ENCODE data around the gene TDRD6.

- TF ChIP-seq, protein P1, sequence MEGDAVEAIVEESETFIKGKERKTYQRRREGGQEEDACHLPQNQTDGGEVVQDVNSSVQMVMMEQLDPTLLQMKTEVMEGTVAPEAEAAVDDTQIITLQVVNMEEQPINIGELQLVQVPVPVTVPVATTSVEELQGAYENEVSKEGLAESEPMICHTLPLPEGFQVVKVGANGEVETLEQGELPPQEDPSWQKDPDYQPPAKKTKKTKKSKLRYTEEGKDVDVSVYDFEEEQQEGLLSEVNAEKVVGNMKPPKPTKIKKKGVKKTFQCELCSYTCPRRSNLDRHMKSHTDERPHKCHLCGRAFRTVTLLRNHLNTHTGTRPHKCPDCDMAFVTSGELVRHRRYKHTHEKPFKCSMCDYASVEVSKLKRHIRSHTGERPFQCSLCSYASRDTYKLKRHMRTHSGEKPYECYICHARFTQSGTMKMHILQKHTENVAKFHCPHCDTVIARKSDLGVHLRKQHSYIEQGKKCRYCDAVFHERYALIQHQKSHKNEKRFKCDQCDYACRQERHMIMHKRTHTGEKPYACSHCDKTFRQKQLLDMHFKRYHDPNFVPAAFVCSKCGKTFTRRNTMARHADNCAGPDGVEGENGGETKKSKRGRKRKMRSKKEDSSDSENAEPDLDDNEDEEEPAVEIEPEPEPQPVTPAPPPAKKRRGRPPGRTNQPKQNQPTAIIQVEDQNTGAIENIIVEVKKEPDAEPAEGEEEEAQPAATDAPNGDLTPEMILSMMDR (IDR thresholded peaks at IDR 0.05), result no peak
- no peak for TF ChIP-seq ZFX (IDR thresholded peaks at IDR 0.05; ENCODE audit: borderline replicate concordance)
These were observed 2.0 kb downstream of the TDRD6 start for GRCh38 chr6:46689657-46690056.
